ENCODE measurements around the gene GABBR2. TPM values are rescaled to one million over a fixed set of nuclear protein-coding genes. Genes with fewer than 3 reads are reported as not detected.

The GABBR2 gene
- total and polyA plus RNA-seq, 4 donors = 0.39 TPM; not detected in 3

DNA sequence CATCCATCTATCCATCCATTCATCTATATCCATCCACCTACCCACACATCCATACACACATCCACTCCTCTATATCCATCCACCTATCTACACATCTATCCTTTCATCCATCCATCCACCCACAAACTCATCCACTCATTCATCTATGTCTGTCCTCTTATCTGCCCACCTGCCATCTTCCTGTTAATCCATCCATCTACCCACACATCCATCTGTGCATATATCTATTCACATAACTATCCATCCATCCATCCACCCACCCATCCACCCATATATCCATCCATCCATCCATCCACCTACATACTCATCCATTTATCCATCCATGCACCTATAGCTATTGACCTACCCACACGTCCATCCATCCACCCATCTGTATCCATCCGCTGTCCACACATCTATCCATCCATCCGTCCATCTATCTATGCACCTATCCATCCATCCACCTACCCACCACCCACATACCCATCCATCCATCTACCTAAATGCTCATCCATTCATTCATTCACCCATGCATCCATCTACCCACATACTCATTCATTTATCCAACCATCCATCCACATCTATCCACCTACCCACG is 271.2 kb downstream of the GABBR2 start:
- WGBS, 2 donors = 87 to 90% methylated on average over 4 of the region's 4 CpGs
- Histone ChIP-seq H3K27me3 (ENCODE audit: control insufficient read depth in 1 of 2, insufficient read depth in 2 of 2, low read length in 1 of 2) (no peaks in the 10 kb centered on the region), H3K9me3 (ENCODE audit: control insufficient read depth, low read length) (no peaks in the 10 kb centered on the region), H3K36me3 (ENCODE audit: control insufficient read depth in 1 of 2, insufficient read depth in 2 of 2, low read length in 1 of 2) (no peaks in the 10 kb centered on the region), H3K27ac (ENCODE audit: low read depth in 1 of 2, low read length in 2 of 2) (no peak overlapping the region), H3K4me3 (ENCODE audit: low read length in 2 of 2) (no peak overlapping the region), H3K4me1 (ENCODE audit: control insufficient read depth in 1 of 2, insufficient read depth in 2 of 2, low read length in 2 of 2) (no peaks in the 10 kb centered on the region)
- intact Hi-C loops (cut with DNase I) = no loop called here
- ATAC-seq (ENCODE audit: low FRiP score) = no peak
- DNase-seq = no peak

DNA sequence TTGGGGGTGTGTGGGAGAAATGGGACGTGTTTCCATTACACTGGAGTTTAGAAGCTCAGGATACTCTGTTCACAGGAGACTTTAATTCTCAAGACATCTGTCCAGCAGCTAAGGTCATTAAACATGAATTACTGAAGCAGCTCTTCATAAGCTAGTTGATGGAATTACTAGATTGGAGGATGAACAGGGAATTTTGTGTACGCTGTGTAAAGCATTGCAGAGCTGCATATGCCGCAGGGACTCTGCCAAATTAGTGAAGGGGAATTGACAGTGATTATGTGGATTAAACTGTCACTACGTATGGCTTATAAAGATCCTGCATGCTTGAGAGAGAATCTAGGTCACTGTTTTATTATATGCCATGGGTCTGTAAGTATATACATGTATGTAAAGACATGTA is 275.8 kb downstream of the GABBR2 start:
- Histone ChIP-seq H3K36me3 (ENCODE audit: control insufficient read depth in 1 of 2, insufficient read depth in 2 of 2, low read length in 1 of 2) (no peaks in the 10 kb centered on the region), H3K4me3 (ENCODE audit: low read length in 2 of 2) (no peak overlapping the region), H3K27me3 (ENCODE audit: control insufficient read depth in 1 of 2, insufficient read depth in 2 of 2, low read length in 1 of 2) (no peaks in the 10 kb centered on the region), H3K4me1 (ENCODE audit: control insufficient read depth in 1 of 2, insufficient read depth in 2 of 2, low read length in 2 of 2) (no peaks in the 10 kb centered on the region), H3K27ac (ENCODE audit: low read depth in 1 of 2, low read length in 2 of 2) (no peak overlapping the region), H3K9me3 (ENCODE audit: control insufficient read depth, low read length) (no peaks in the 10 kb centered on the region)
- no peak for ATAC-seq (ENCODE audit: low FRiP score)
- 80 to 90% methylated on average over 4 of the region's 4 CpGs for WGBS, 2 donors
- DNase-seq = no peak
- intact Hi-C loops (cut with DNase I) = no loop called here

DNA sequence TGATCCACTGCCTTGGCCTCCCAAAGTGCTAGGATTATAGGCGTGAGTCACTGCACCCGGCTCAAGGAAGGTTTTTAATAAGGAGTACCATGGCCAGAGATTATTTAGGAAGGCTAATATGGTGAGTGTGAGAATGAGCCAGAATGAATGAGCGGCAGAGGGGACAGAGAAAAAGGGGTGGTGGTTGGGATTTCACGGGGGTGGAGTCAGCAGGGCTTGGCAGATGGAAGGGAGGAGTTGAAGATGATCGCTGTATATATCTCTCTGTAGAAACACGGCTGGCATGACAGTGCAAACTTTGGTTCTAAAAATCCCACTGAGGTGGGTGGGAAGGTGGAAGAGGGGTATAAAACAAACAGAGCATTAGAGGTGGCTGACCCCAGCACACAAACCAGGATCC is 276.6 kb downstream of the GABBR2 start:
- ATAC-seq (ENCODE audit: low FRiP score) = no peak
- Histone ChIP-seq H3K27me3 (ENCODE audit: control insufficient read depth in 1 of 2, insufficient read depth in 2 of 2, low read length in 1 of 2) (no peaks in the 10 kb centered on the region), H3K27ac (ENCODE audit: low read depth in 1 of 2, low read length in 2 of 2) (no peak overlapping the region), H3K36me3 (ENCODE audit: control insufficient read depth in 1 of 2, insufficient read depth in 2 of 2, low read length in 1 of 2) (no peaks in the 10 kb centered on the region), H3K4me3 (ENCODE audit: low read length in 2 of 2) (no peak overlapping the region), H3K4me1 (ENCODE audit: control insufficient read depth in 1 of 2, insufficient read depth in 2 of 2, low read length in 2 of 2) (no peaks in the 10 kb centered on the region), H3K9me3 (ENCODE audit: control insufficient read depth, low read length) (no peaks in the 10 kb centered on the region)
- WGBS, 2 donors = 83% methylated on average over 6 of the region's 6 CpGs
- intact Hi-C loops (cut with DNase I) = no loop called here
- DNase-seq = no peak

DNA sequence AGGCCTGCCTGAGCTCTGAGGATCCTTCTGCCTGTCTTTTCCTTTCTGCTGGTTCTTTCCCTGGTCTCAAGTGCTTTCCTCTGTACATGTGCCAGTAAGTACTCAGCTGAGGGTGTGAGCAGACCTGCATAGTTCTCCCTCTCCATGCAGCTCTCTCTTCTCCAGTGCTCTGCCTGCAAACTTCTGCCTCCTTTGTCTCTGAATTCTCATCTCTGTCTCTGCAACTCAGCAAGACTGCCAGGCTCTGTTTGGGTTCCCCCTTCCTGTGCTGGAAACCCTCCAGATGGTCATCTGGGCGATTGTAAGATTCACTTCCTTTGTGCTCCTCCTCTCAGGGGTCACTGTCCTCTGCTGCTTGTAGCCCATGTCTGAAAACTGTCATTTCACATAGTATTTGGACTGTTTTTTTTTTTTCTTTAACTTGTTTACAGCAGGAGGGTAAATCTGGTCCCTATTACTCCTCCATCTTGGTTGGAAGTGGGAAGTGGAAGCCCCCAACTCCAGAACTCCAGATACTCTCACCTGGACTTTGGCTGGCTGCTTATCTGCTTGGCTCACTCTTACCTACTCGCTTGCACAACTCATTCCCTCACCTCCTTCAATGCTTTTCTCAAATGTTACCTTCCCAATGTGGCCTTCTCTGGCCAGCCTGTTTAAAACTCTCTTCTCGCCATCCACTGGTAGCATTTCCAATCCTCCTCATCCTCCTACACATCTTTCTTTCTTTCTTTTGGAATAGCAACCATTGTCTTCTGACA is 278.0 kb downstream of the GABBR2 start:
- WGBS, 2 donors = 72 to 76% methylated on average over 3 of the region's 3 CpGs

DNA sequence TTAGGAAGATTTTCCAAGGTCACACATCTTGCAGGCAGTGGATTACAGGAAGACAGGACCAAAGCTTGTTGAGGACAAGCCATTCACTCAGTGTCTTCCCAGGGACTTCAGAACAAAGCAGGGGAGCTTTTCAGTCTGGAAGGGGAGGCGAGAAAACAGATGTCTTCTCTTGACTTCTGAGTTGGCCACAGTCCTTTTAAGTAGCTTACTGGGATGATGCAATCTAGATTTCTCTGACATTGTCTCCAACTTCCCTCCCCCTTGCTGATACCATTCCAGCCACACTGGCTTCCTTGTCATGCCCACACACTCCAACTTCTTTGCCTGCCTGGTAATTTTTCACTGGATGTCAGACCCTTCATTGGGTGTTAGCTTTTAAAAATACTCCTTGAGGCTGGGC is 279.1 kb downstream of the GABBR2 start:
- no peaks in the 10 kb centered on the region for H3K36me3 ChIP-seq (ENCODE audit: control insufficient read depth in 1 of 2, insufficient read depth in 2 of 2, low read length in 1 of 2)
- ATAC-seq (ENCODE audit: low FRiP score) (no peak), DNase-seq (no peak)
- no peaks in the 10 kb centered on the region for H3K27me3 ChIP-seq (ENCODE audit: control insufficient read depth in 1 of 2, insufficient read depth in 2 of 2, low read length in 1 of 2)
- WGBS, 2 donors = 69 to 83% methylated on average over 1 of the region's 1 CpG
- no peaks in the 10 kb centered on the region for H3K4me1 ChIP-seq (ENCODE audit: control insufficient read depth in 1 of 2, insufficient read depth in 2 of 2, low read length in 2 of 2)
- intact Hi-C loops (cut with DNase I) = no loop called here
- no peaks in the 10 kb centered on the region for H3K9me3 ChIP-seq (ENCODE audit: control insufficient read depth, low read length)
- no peak overlapping the region for H3K4me3 ChIP-seq (ENCODE audit: low read length in 2 of 2)
- no peak overlapping the region for H3K27ac ChIP-seq (ENCODE audit: low read depth in 1 of 2, low read length in 2 of 2)

More for the DNA sequence above, 278.0 kb downstream of the GABBR2 start:
- no peaks in the 10 kb centered on the region for H3K4me1 ChIP-seq (ENCODE audit: control insufficient read depth in 1 of 2, insufficient read depth in 2 of 2, low read length in 2 of 2)
- H3K27ac ChIP-seq (ENCODE audit: low read depth in 1 of 2, low read length in 2 of 2) = no peak overlapping the region
- DNase-seq (peak in 1 of 2 donors; percentile 64), ATAC-seq (ENCODE audit: low FRiP score) (no peak)
- H3K4me3 ChIP-seq (ENCODE audit: low read length in 2 of 2) = no peak overlapping the region
- intact Hi-C loops (cut with DNase I) = no loop called here
- no peaks in the 10 kb centered on the region for H3K27me3 ChIP-seq (ENCODE audit: control insufficient read depth in 1 of 2, insufficient read depth in 2 of 2, low read length in 1 of 2)
- H3K36me3 ChIP-seq (ENCODE audit: control insufficient read depth in 1 of 2, insufficient read depth in 2 of 2, low read length in 1 of 2) = no peaks in the 10 kb centered on the region
- no peaks in the 10 kb centered on the region for H3K9me3 ChIP-seq (ENCODE audit: control insufficient read depth, low read length)

DNA sequence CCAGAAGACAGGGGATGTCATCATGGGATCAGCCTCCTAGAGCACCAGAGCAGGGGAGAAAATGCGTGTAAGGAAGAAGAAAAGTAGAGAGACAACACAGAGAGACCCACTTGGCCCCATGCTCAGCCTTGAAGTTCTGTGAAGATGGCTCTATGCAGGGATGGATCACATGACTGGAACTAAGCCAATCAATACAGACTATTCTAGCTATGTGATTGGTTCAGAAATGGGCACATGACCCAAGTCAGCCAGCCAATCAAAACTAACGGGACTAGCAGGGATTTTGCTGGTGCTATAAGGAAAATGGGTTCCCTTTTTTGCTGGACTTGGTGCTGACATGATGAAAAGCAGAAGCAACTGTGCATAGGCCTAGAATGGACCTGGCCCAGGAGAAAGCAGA is 280.3 kb downstream of the GABBR2 start:
- intact Hi-C loops (cut with DNase I) = no loop called here
- no peak for DNase-seq

DNA sequence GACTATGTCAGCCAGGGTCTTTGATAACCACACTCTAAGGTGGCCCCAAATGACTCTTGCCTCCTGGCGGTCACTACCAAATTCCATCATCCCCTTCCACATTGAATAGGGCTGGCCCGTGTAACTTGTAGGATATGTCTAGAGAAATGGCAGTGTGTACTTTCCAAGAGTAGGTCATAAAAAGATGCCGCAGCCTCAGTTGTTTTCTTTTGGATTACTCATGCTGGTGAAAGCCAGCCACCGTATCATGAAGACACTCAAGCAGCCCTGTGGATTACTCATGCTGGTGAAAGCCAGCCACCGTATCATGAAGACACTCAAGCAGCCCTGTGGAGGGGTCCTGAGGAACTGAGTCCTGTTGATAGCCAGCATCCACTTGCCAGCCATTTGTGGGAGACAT is 281.2 kb downstream of the GABBR2 start:
- Histone ChIP-seq H3K4me1 (ENCODE audit: control insufficient read depth in 1 of 2, insufficient read depth in 2 of 2, low read length in 2 of 2) (no peaks in the 10 kb centered on the region), H3K27me3 (ENCODE audit: control insufficient read depth in 1 of 2, insufficient read depth in 2 of 2, low read length in 1 of 2) (no peaks in the 10 kb centered on the region), H3K36me3 (ENCODE audit: control insufficient read depth in 1 of 2, insufficient read depth in 2 of 2, low read length in 1 of 2) (no peaks in the 10 kb centered on the region), H3K9me3 (ENCODE audit: control insufficient read depth, low read length) (no peaks in the 10 kb centered on the region), H3K27ac (ENCODE audit: low read depth in 1 of 2, low read length in 2 of 2) (no peak overlapping the region), H3K4me3 (ENCODE audit: low read length in 2 of 2) (no peak overlapping the region)
- intact Hi-C loops (cut with DNase I) = no loop called here
- ATAC-seq (ENCODE audit: low FRiP score) (no peak), DNase-seq (no peak)
- WGBS, 2 donors = 50 to 54% methylated on average over 5 of the region's 5 CpGs

More for the DNA sequence above, 280.3 kb downstream of the GABBR2 start:
- WGBS, 2 donors = 87 to 89% methylated on average over 2 of the region's 2 CpGs
- Histone ChIP-seq H3K27me3 (ENCODE audit: control insufficient read depth in 1 of 2, insufficient read depth in 2 of 2, low read length in 1 of 2) (no peaks in the 10 kb centered on the region), H3K27ac (ENCODE audit: low read depth in 1 of 2, low read length in 2 of 2) (no peak overlapping the region), H3K9me3 (ENCODE audit: control insufficient read depth, low read length) (no peaks in the 10 kb centered on the region), H3K4me3 (ENCODE audit: low read length in 2 of 2) (no peak overlapping the region), H3K36me3 (ENCODE audit: control insufficient read depth in 1 of 2, insufficient read depth in 2 of 2, low read length in 1 of 2) (no peaks in the 10 kb centered on the region), H3K4me1 (ENCODE audit: control insufficient read depth in 1 of 2, insufficient read depth in 2 of 2, low read length in 2 of 2) (no peaks in the 10 kb centered on the region)
- no peak for ATAC-seq (ENCODE audit: low FRiP score)

DNA sequence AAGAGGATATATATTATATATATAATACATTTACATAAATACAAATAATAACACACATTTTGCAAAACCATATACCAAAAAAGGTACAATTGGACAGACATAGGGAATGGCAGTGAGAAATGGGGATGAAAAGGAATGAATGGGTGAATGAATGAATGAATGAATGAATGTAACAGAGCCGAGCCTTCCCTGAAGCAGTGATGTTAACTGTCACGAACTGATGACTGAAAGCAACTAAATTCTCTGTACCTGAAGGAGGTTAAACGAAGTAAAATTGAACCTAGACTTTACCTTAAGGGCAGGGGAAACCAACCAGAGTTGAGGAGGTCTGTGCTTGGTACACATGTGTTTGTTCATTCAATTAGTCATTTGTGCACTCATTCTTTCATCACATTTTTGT is 283.7 kb downstream of the GABBR2 start:
- peaks cover 2% of the 10 kb centered on the region for H3K9me3 ChIP-seq (ENCODE audit: control insufficient read depth, low read length)
- 78 to 79% methylated on average over 3 of the region's 3 CpGs for WGBS, 2 donors
- ATAC-seq (ENCODE audit: low FRiP score) = no peak
- no peak for DNase-seq
- H3K4me1 ChIP-seq (ENCODE audit: control insufficient read depth in 1 of 2, insufficient read depth in 2 of 2, low read length in 2 of 2) = no peaks in the 10 kb centered on the region
- intact Hi-C loops (cut with DNase I) = no loop called here
- H3K36me3 ChIP-seq (ENCODE audit: control insufficient read depth in 1 of 2, insufficient read depth in 2 of 2, low read length in 1 of 2) = no peaks in the 10 kb centered on the region
- no peak overlapping the region for H3K4me3 ChIP-seq (ENCODE audit: low read length in 2 of 2)
- H3K27me3 ChIP-seq (ENCODE audit: control insufficient read depth in 1 of 2, insufficient read depth in 2 of 2, low read length in 1 of 2) = no peaks in the 10 kb centered on the region
- no peak overlapping the region for H3K27ac ChIP-seq (ENCODE audit: low read depth in 1 of 2, low read length in 2 of 2)

DNA sequence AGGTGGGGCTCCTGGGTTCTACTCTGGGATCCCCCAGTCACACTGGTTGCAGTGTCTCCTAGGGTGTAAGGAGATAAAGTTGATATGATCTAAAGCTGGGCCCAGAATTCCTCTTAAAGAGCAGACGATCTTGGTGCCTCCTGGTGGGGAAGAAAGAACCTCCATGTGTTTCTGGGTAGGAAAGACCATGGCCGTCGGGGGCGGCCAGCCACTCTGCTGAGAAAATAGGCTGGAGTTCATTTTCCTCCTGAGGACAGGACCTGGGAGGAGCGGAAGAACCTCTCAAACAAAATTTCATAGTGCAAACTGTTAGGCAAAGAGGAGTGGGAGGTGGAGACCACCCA is 289.5 kb downstream of the GABBR2 start:
- H3K27me3 ChIP-seq (ENCODE audit: control insufficient read depth in 1 of 2, insufficient read depth in 2 of 2, low read length in 1 of 2) = no peaks in the 10 kb centered on the region
- H3K9me3 ChIP-seq (ENCODE audit: control insufficient read depth, low read length) = peaks cover 9% of the 10 kb centered on the region
- DNase-seq = no peak
- H3K4me1 ChIP-seq (ENCODE audit: control insufficient read depth in 1 of 2, insufficient read depth in 2 of 2, low read length in 2 of 2) = no peaks in the 10 kb centered on the region
- H3K36me3 ChIP-seq (ENCODE audit: control insufficient read depth in 1 of 2, insufficient read depth in 2 of 2, low read length in 1 of 2) = no peaks in the 10 kb centered on the region
- ATAC-seq (ENCODE audit: low FRiP score) = no peak
- WGBS, 2 donors = 72 to 74% methylated on average over 5 of the region's 5 CpGs
- no peak overlapping the region for H3K27ac ChIP-seq (ENCODE audit: low read depth in 1 of 2, low read length in 2 of 2)
- intact Hi-C loops (cut with DNase I) = no loop called here
- H3K4me3 ChIP-seq (ENCODE audit: low read length in 2 of 2) = no peak overlapping the region
